ENCODE results near the gene KCNIP4. TPM values are rescaled to one million over a fixed set of nuclear protein-coding genes. Genes with fewer than 3 reads are reported as not detected.

KCNIP4 gene
- total and polyA plus RNA-seq, 2 of the 8 experiments (the other 6 are each of a cell fraction or from before 2014, with no cell fraction given) = 0.06 TPM; not detected in 1

GRCh38 chr4:21452931-21453330 lies 495.6 kb downstream of the KCNIP4 start:
- Histone ChIP-seq H3K27ac (ENCODE audit: low read depth, low read length) (no peak overlapping the region), H2AFZ (ENCODE audit: low read length) (no peak overlapping the region), H3K23me2 (ENCODE audit: low read depth, low read length) (no peaks in the 10 kb centered on the region), H4K91ac (replicated peaks; ENCODE audit: insufficient read length, low read length) (no peak overlapping the region), H2BK120ac (replicated peaks; ENCODE audit: low read depth, low read length) (no peak overlapping the region), H2BK15ac (ENCODE audit: low read length) (no peak overlapping the region), H4K8ac (ENCODE audit: extremely low read depth, insufficient read depth, low read length) (no peak overlapping the region), H3K4ac (replicated peaks; ENCODE audit: insufficient read length, low read depth, low read length) (no peak overlapping the region), H4K5ac (ENCODE audit: insufficient read length, low read depth, low read length) (no peak overlapping the region), H3K4me2 (ENCODE audit: insufficient read depth in 1 of 2, low read depth in 2 of 2, low read length in 2 of 2) (no peak overlapping the region), H3K36me3 (ENCODE audit: control insufficient read depth in 2 of 4, insufficient read depth in 4 of 4, low read length in 3 of 4) (no peaks in the 10 kb centered on the region), H4K20me1 (replicated peaks in 1 of 2; ENCODE audit: control insufficient read depth in 1 of 2, insufficient read depth in 2 of 2, low read length in 2 of 2) (no peaks in the 10 kb centered on the region), H3K23ac (ENCODE audit: insufficient read length) (no peak overlapping the region), H2BK20ac (ENCODE audit: low read length) (no peak overlapping the region), H2AK5ac (ENCODE audit: low read depth, low read length) (no peak overlapping the region), H3K14ac (ENCODE audit: insufficient read length) (no peak overlapping the region), H3K4me1 (replicated peaks in 1 of 4; ENCODE audit: control insufficient read depth in 3 of 4, insufficient read depth in 4 of 4, low read length in 3 of 4) (no peaks in the 10 kb centered on the region), H3K56ac (replicated peaks; ENCODE audit: insufficient read length, low read depth, low read length) (no peak overlapping the region), H3K27me3 (replicated peaks in 1 of 4; ENCODE audit: control insufficient read depth in 3 of 4, extremely low read depth in 1 of 4, insufficient read depth in 3 of 4, low read length in 3 of 4) (no peaks in the 10 kb centered on the region), H3K9ac (replicated peaks in 1 of 4; ENCODE audit: extremely low read depth in 1 of 4, low read depth in 3 of 4, low read length in 3 of 4) (no peak overlapping the region), H2BK5ac (ENCODE audit: low read depth, low read length) (no peak overlapping the region), H3K4me3 (ENCODE audit: extremely low read depth in 1 of 4, insufficient read depth in 2 of 4, low read depth in 3 of 4, low read length in 4 of 4) (no peak overlapping the region), H3K18ac (ENCODE audit: extremely low read depth, low read length) (no peak overlapping the region), H2BK12ac (ENCODE audit: low read depth, low read length) (no peak overlapping the region), H3K79me2 (ENCODE audit: control insufficient read depth in 1 of 2, insufficient read depth in 2 of 2, low read length in 2 of 2) (no peaks in the 10 kb centered on the region), H3K9me3 (ENCODE audit: insufficient read depth in 2 of 2, low read depth in 1 of 2, low read length in 1 of 2) (no peaks in the 10 kb centered on the region), H3K79me1 (ENCODE audit: low read depth, low read length) (no peaks in the 10 kb centered on the region)
- no peak for FAIRE-seq
- POLR2A ChIA-PET (ENCODE audit: partially characterized antibody) = no interaction called here
- CTCF ChIA-PET (ENCODE audit: partially characterized antibody) = interaction anchor here (2.7 kb wide), 1 partner anchor 17 kb away, joined by 16 read pairs; no protein-coding TSS in a partner anchor
- no peak for DNase-seq (ENCODE audit: low read depth in 1 of 2, low spot score in 2 of 2)
- TF ChIP-seq E2F6 (IDR thresholded peaks at IDR 0.05) = no peak
- TF ChIP-seq MAX (IDR thresholded peaks at IDR 0.05) = no peak
- no peak for TF ChIP-seq EGR1 (IDR thresholded peaks at IDR 0.05; ENCODE audit: borderline replicate concordance, low read depth, low read length)
- TF ChIP-seq CTCF (IDR thresholded peaks at IDR 0.05; ENCODE audit: control extremely low read depth in 1 of 3, insufficient read depth in 1 of 3, low read depth in 1 of 3, low read length in 3 of 3) = no peak
- TF ChIP-seq SIX5 (IDR thresholded peaks at IDR 0.05; ENCODE audit: low read depth, low read length) = no peak
- no peak for TF ChIP-seq NRF1 (IDR thresholded peaks at IDR 0.05; ENCODE audit: low read depth, low read length)
- TF ChIP-seq RXRA (IDR thresholded peaks at IDR 0.05; ENCODE audit: insufficient read depth, low read depth, low read length) = no peak
- no peak for TF ChIP-seq CHD2 (IDR thresholded peaks at IDR 0.05; ENCODE audit: low read length)
- no peak for TF ChIP-seq TEAD4 (IDR thresholded peaks at IDR 0.05; ENCODE audit: low read depth, low read length)
- no peak for TF ChIP-seq TAF7 (optimal IDR thresholded peaks at IDR 0.05; ENCODE audit: borderline replicate concordance, low read depth, low read length)
- no peak for TF ChIP-seq TBP (IDR thresholded peaks at IDR 0.05; ENCODE audit: low read depth, low read length)
- no peak for TF ChIP-seq CEBPB (IDR thresholded peaks at IDR 0.05; ENCODE audit: low read depth, low read length)
- no peak for TF ChIP-seq KDM5A (IDR thresholded peaks at IDR 0.05; ENCODE audit: low read length)

Data from H1 (cell line).